SK-N-SH (cell line): ENCODE results near the gene MCM3AP.

Experiments
- CHD2 ChIP-seq: fragments of 150-350 bp; IDR thresholded peaks from 2 replicates; pipeline ENCODE4 v1.6.1; 2018; ENCODE audit warnings: low read length; ENCODE audit not compliant: partially characterized antibody
- EZH2phosphoT487 ChIP-seq: fragments of 200-600 bp; sonication (generic); IDR thresholded peaks from 2 replicates; pipeline ENCODE4 v1.6.1; 2017; ENCODE audit warnings: low read depth, mixed run types, mild to moderate bottlenecking, antibody characterized with exemption, moderate library complexity, borderline replicate concordance
- FOXJ3 ChIP-seq: sonication (generic); formaldehyde crosslinking; IDR thresholded peaks from 2 replicates; pipeline ENCODE4 v1.5.1; 2020; ENCODE audit warnings: mild to moderate bottlenecking, missing genetic modification reagents
- JUND ChIP-seq: IDR thresholded peaks from 2 replicates; pipeline ENCODE4 v1.4.0; 2012
- SIN3A ChIP-seq: IDR thresholded peaks from 2 replicates; pipeline ENCODE4 v1.6.1; 2012; ENCODE audit warnings: low read depth, mild to moderate bottlenecking, low read length, moderate library complexity, borderline replicate concordance
- ZBTB33 ChIP-seq: IDR thresholded peaks from 2 replicates; pipeline ENCODE4 v1.4.0; 2012; ENCODE audit warnings: low read depth, borderline replicate concordance
- TF ChIP-seq, protein P1 (sequence below): IDR thresholded peaks from 2 replicates; pipeline ENCODE4 v1.6.1; 2012; ENCODE audit warnings: mild to moderate bottlenecking, low read depth, low read length, moderate library complexity
- TF ChIP-seq, protein P2 (sequence below): fragments of 200-600 bp; sonication (generic); IDR thresholded peaks from 2 replicates; pipeline ENCODE4 v1.6.1; 2017; ENCODE audit warnings: antibody characterized with exemption, mild to moderate bottlenecking, moderate library complexity

- TF ChIP-seq SIN3A (peak; percentile 78), CHD2 (peak; percentile 96), EZH2phosphoT487 (no peak), JUND (no peak), FOXJ3 (CRISPR knock-in tag) (no peak), ZBTB33 (peak; percentile 93)
- TF ChIP-seq, protein P1, sequence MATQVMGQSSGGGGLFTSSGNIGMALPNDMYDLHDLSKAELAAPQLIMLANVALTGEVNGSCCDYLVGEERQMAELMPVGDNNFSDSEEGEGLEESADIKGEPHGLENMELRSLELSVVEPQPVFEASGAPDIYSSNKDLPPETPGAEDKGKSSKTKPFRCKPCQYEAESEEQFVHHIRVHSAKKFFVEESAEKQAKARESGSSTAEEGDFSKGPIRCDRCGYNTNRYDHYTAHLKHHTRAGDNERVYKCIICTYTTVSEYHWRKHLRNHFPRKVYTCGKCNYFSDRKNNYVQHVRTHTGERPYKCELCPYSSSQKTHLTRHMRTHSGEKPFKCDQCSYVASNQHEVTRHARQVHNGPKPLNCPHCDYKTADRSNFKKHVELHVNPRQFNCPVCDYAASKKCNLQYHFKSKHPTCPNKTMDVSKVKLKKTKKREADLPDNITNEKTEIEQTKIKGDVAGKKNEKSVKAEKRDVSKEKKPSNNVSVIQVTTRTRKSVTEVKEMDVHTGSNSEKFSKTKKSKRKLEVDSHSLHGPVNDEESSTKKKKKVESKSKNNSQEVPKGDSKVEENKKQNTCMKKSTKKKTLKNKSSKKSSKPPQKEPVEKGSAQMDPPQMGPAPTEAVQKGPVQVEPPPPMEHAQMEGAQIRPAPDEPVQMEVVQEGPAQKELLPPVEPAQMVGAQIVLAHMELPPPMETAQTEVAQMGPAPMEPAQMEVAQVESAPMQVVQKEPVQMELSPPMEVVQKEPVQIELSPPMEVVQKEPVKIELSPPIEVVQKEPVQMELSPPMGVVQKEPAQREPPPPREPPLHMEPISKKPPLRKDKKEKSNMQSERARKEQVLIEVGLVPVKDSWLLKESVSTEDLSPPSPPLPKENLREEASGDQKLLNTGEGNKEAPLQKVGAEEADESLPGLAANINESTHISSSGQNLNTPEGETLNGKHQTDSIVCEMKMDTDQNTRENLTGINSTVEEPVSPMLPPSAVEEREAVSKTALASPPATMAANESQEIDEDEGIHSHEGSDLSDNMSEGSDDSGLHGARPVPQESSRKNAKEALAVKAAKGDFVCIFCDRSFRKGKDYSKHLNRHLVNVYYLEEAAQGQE = no peak
- TF ChIP-seq, protein P2, sequence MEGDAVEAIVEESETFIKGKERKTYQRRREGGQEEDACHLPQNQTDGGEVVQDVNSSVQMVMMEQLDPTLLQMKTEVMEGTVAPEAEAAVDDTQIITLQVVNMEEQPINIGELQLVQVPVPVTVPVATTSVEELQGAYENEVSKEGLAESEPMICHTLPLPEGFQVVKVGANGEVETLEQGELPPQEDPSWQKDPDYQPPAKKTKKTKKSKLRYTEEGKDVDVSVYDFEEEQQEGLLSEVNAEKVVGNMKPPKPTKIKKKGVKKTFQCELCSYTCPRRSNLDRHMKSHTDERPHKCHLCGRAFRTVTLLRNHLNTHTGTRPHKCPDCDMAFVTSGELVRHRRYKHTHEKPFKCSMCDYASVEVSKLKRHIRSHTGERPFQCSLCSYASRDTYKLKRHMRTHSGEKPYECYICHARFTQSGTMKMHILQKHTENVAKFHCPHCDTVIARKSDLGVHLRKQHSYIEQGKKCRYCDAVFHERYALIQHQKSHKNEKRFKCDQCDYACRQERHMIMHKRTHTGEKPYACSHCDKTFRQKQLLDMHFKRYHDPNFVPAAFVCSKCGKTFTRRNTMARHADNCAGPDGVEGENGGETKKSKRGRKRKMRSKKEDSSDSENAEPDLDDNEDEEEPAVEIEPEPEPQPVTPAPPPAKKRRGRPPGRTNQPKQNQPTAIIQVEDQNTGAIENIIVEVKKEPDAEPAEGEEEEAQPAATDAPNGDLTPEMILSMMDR = peak; percentile 42
These were observed 593 bp upstream of the MCM3AP start, which contains the start of gene YBEY for GRCh38 chr21:46285761-46286647.
